Measurements from ENCODE around the gene PIP4K2A.

PIP4K2A gene

DNA sequence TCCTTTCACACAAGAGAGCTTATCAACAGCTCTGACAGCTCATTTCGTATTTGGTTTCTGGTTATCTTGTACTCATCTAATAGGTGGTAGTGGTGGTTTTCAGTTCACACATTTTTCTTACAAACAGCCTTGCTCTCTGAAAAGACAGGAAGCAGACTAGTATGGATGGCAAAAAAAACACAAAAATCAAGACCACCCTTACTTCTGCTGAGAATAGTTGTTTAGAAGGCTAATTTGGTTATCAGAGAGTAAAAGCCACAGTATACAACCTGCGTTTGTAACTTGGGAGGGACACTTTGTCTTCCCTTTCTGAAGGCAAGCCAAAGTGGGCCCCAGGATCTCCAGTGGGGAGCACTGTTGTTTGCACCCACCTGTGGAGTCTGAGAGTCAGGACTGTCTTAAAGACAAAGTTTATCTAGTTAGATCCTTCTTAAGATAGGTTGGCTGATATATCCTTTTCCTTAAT is 68.0 kb downstream of the PIP4K2A start:
- H3K4me1 Mint-ChIP-seq (ENCODE audit: low read depth): peaks cover 67% of the 10 kb centered on the region
- no peak overlapping the region for H3K27ac Mint-ChIP-seq
- H3K27me3 Mint-ChIP-seq: no peaks in the 10 kb centered on the region
- intact Hi-C loops (cut with micrococcal nuclease): no loop called here
- peaks cover 42% of the 10 kb centered on the region for H3K36me3 Mint-ChIP-seq (ENCODE audit: low read depth)
- no peak overlapping the region for H3K4me3 Mint-ChIP-seq
- H3K9me3 Mint-ChIP-seq: no peaks in the 10 kb centered on the region

DNA sequence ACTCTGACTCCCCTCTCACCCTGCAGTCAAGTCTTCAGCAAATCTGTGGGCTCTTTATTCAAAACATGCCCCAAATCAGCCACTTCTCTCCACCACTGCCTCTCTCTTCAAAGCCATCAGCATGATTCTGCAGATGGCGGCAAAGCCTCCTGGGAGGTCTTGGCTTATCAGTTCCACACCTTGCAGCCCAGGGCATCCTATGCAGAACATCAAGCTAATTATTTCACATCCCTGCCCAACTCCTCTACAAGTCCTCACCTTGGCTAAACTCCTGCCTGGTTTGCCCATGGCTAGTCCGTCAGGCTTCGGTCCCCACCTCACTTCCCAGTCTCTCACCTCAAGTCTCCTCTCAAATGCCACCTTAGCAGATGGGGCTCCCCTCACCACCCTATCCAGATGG is 70.2 kb downstream of the PIP4K2A start:
- Mint-ChIP-seq H3K4me3 (no peak overlapping the region), H3K9me3 (no peaks in the 10 kb centered on the region), H3K36me3 (ENCODE audit: low read depth) (peaks cover 28% of the 10 kb centered on the region), H3K27me3 (no peaks in the 10 kb centered on the region), H3K27ac (peak overlapping the region; percentile 1), H3K4me1 (ENCODE audit: low read depth) (peaks cover 48% of the 10 kb centered on the region)
- intact Hi-C loops (cut with micrococcal nuclease): no loop called here

DNA sequence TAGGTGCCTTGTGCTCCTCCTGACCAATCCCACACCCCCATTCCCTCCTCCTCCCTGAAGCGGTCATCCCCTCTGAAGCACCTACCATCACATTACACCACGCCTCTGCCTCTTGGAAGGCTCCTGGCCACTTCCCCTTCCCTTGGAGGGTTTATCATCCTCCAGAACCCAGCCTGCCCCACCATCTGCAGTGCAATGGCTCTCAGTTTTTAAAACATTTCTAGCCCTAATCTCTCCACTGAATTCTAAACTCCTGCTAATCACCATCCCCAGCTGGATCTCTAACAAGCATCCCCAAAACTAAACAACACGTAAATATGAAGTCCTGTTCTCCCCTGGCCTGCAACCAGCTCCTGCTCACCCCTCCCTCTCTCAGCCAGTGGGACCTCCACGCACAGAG is 70.6 kb downstream of the PIP4K2A start:
- peaks cover 48% of the 10 kb centered on the region for H3K4me1 Mint-ChIP-seq (ENCODE audit: low read depth)
- intact Hi-C loops (cut with micrococcal nuclease): no loop called here
- peak overlapping the region; percentile 1 for H3K27ac Mint-ChIP-seq
- H3K36me3 Mint-ChIP-seq (ENCODE audit: low read depth): peaks cover 26% of the 10 kb centered on the region
- no peaks in the 10 kb centered on the region for H3K27me3 Mint-ChIP-seq
- H3K9me3 Mint-ChIP-seq: no peaks in the 10 kb centered on the region
- no peak overlapping the region for H3K4me3 Mint-ChIP-seq

DNA sequence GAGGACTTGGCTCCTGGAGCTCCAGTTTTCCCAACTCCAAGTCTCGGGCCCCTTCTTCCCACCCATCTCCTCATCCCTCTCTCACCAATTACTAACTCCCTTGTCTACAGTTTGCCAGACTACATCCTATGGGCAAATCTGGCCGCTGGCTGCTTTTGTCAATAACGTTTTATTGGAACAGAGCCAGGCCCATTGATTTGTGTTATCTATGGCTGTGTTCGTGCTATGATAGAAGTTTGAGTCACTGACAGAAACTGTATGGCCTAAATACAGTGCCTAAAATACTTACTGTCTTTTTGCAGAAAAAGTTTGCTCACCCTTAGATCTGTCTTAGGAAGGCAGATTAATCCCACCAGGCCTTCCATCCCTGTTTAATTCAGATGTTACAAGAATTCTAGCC is 71.3 kb downstream of the PIP4K2A start:
- H3K36me3 Mint-ChIP-seq (ENCODE audit: low read depth): peaks cover 26% of the 10 kb centered on the region
- no peaks in the 10 kb centered on the region for H3K9me3 Mint-ChIP-seq
- intact Hi-C loops (cut with micrococcal nuclease): no loop called here
- no peak overlapping the region for H3K4me3 Mint-ChIP-seq
- no peak overlapping the region for H3K27ac Mint-ChIP-seq
- H3K4me1 Mint-ChIP-seq (ENCODE audit: low read depth): peaks cover 46% of the 10 kb centered on the region
- no peaks in the 10 kb centered on the region for H3K27me3 Mint-ChIP-seq

DNA sequence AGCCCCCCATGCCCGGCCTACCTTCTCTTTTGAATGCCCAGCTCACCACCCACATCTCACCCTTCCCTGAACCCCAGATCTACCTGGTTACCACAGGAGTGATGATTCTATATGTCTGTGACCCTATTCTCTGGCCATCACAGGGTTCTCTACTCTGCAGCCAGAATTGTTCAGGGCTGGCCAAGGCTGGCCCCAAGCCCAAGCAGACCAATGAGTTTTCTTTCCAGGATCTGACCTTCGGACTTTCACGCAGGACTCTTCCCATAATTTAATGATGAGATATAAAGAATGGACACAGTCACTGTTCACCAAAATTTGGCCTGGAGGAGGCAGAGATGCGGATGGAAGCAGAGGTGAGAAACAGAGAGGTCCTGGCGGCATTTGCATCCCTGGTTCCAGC is 72.6 kb downstream of the PIP4K2A start:
- Mint-ChIP-seq H3K4me1 (ENCODE audit: low read depth) (peaks cover 42% of the 10 kb centered on the region), H3K4me3 (no peak overlapping the region), H3K9me3 (no peaks in the 10 kb centered on the region), H3K36me3 (ENCODE audit: low read depth) (peaks cover 16% of the 10 kb centered on the region), H3K27ac (no peak overlapping the region), H3K27me3 (no peaks in the 10 kb centered on the region)
- intact Hi-C loops (cut with micrococcal nuclease): no loop called here

DNA sequence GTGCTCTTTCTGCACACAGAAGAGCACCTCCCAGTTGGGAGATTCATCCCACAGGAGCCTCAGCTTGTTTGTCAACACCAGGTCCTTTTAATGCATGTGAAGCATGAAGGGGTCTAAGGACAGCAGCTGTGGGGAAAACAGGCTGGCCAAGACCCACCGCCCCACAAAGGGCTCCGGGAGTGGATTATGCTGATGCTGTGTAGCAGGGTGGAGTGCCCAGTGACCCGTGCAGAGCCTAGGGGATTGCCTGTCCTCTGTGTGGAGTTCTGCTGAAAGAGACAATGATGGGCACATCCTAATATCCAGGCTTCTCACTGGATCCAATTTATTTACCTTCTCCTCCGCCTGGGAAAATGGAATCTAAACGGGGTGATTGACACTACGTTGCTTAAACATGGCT is 74.0 kb downstream of the PIP4K2A start:
- Mint-ChIP-seq H3K27ac (no peak overlapping the region), H3K9me3 (no peaks in the 10 kb centered on the region), H3K36me3 (ENCODE audit: low read depth) (peaks cover 27% of the 10 kb centered on the region), H3K27me3 (no peaks in the 10 kb centered on the region), H3K4me1 (ENCODE audit: low read depth) (peaks cover 56% of the 10 kb centered on the region), H3K4me3 (no peak overlapping the region)
- intact Hi-C loops (cut with micrococcal nuclease): no loop called here

DNA sequence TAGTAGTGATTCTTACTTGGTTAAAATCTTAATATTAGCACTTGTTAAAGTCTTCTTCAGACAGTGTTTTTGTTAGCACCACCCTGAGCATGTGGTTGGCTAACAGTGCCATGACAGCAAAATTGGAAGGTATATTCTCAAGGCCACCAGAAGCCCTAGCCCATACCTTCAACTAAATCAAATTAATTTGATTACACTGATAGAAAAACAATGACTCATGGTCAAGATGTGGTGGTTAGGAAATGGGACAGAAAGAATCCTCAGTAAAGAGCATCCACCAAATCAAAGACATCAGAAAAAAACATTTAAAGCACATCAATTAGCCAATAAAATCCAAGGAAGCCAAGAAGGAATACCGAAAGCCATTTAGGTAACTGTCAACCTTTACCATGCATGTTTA is 75.5 kb downstream of the PIP4K2A start:
- intact Hi-C loops (cut with micrococcal nuclease): no loop called here
- H3K36me3 Mint-ChIP-seq (ENCODE audit: low read depth): peaks cover 27% of the 10 kb centered on the region
- H3K27ac Mint-ChIP-seq: no peak overlapping the region
- H3K4me1 Mint-ChIP-seq (ENCODE audit: low read depth): peaks cover 54% of the 10 kb centered on the region
- no peaks in the 10 kb centered on the region for H3K9me3 Mint-ChIP-seq
- no peaks in the 10 kb centered on the region for H3K27me3 Mint-ChIP-seq
- H3K4me3 Mint-ChIP-seq: no peak overlapping the region

DNA sequence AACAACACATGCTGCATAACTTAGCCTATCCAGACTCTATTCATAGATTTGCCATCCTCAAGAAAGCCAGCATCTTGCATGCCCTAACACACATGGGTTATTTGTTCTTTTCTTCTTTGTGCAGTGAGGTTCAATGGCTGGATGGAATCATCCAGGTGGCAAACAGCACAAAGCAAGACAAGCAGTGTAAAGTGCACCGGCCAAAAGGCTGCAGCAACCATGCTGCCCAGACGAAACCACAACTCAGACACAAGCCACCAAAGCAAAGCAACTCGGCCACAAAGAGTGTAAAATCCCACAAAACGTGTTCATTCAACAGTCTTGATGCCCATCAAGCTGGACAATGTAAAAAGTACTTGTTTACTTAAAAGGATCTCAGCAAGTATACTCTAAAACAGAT is 76.9 kb downstream of the PIP4K2A start:
- H3K4me1 Mint-ChIP-seq (ENCODE audit: low read depth): peaks cover 45% of the 10 kb centered on the region
- intact Hi-C loops (cut with micrococcal nuclease): no loop called here
- no peak overlapping the region for H3K27ac Mint-ChIP-seq
- no peak overlapping the region for H3K4me3 Mint-ChIP-seq
- no peaks in the 10 kb centered on the region for H3K9me3 Mint-ChIP-seq
- H3K27me3 Mint-ChIP-seq: no peaks in the 10 kb centered on the region
- peaks cover 33% of the 10 kb centered on the region for H3K36me3 Mint-ChIP-seq (ENCODE audit: low read depth)

DNA sequence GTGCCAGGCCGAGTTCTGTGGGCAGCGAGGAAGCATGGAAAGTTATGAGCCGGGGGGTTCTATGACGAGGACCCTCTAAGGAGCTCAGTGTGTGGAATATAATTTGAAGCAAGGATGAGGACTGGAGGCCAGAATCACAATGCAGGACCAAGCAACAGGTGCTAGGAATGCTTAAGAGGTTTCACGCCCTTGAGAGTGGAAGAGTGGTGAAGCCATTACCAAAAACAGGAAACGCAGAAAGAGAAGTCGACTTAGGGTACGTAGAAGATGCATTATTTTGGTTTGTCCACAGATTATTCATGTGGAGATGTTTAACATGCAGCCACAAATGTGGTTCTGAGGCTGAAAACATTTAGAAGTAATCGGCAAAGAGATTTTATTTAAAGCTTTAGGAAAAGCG is 78.7 kb downstream of the PIP4K2A start:
- intact Hi-C loops (cut with micrococcal nuclease): no loop called here
- H3K36me3 Mint-ChIP-seq (ENCODE audit: low read depth): peaks cover 34% of the 10 kb centered on the region
- peak overlapping the region; percentile 57 for H3K27ac Mint-ChIP-seq
- H3K4me1 Mint-ChIP-seq (ENCODE audit: low read depth): peaks cover 56% of the 10 kb centered on the region
- H3K4me3 Mint-ChIP-seq: no peak overlapping the region
- H3K27me3 Mint-ChIP-seq: no peaks in the 10 kb centered on the region
- H3K9me3 Mint-ChIP-seq: no peaks in the 10 kb centered on the region

DNA sequence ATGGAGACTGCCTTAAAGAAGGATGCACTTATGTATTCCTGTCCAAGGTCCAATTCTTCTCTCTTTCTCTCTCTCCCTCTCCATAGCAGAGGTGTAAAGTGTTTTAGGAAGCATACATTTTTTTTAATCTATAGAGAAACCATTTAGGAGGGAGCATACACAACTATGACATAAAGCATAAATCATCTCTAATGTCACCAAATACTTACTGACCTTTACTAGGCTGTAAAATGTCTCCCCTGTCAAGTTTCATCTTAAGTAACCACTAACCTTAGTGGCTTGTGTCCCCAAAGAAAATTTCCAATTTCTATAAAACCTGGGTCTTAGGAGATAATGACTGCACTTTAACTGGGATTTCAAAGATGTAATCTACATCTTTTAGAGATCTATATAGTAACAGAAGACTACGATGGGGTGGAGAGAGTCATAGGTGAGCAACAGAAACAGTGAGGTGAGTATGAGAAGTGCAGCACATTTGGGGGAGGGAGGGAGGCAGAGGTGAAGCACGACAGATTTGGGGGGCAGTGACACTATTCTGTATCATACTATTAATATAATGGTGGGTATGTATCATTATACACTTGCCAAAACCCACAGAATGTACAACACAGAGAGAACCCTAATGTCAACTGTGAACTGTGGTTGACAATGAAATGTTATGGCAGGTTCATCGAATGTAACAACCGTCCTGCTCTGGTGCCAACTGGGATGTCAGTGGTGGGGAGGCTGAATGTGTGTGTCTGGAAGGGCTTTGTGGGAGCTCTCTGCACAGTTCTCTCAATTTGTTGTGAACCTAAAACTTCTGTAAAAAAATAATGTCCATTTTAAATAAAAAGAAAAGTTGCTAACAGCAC is 79.5 kb downstream of the PIP4K2A start:
- Mint-ChIP-seq H3K9me3 (no peaks in the 10 kb centered on the region), H3K27ac (peak overlapping the region; percentile 57), H3K4me3 (no peak overlapping the region), H3K36me3 (ENCODE audit: low read depth) (peaks cover 34% of the 10 kb centered on the region), H3K4me1 (ENCODE audit: low read depth) (peaks cover 64% of the 10 kb centered on the region), H3K27me3 (no peaks in the 10 kb centered on the region)
- intact Hi-C loops (cut with micrococcal nuclease): no loop called here

DNA sequence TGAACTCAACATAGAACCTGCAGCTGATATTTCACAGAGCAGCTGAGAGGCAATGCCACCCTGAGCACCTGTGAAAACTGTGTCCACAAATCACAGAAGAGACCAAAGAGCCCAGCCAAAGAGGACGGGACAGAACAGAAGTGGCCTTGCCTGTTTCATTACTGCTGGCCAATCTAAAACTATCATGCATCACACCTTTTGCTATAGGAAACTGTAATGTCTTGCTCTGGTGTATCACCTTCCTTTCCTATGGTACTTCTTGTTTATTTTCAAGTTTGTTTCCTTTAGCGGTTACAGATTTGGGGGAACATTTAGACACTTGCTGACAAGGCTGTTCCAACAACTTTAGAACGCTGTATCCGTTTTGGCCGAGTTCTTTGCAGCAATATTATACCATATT is 80.3 kb downstream of the PIP4K2A start:
- Mint-ChIP-seq H3K36me3 (ENCODE audit: low read depth) (peaks cover 34% of the 10 kb centered on the region), H3K9me3 (no peaks in the 10 kb centered on the region), H3K27me3 (no peaks in the 10 kb centered on the region), H3K27ac (no peak overlapping the region), H3K4me3 (no peak overlapping the region), H3K4me1 (ENCODE audit: low read depth) (peaks cover 66% of the 10 kb centered on the region)
- intact Hi-C loops (cut with micrococcal nuclease): no loop called here

DNA sequence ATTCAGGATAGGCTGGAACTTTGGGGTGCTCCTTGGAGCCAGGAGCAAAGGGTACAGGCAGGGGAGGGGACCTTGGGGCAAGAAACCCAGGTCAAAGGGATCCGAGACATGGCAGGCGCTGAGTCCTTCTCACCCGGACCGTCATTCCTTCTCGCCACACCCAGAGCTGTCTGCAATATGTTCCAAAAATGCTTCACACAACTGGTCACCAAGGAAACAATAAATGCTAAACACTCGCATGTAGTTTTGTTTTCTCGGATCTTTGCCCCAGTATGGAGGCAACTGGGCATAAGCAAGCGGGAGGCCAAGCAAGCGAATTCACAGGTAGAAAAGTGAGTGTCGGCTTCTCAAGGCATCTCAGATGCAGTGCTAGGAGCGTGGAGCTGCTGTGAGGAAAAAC is 80.8 kb downstream of the PIP4K2A start:
- intact Hi-C loops (cut with micrococcal nuclease): no loop called here
- no peaks in the 10 kb centered on the region for H3K9me3 Mint-ChIP-seq
- H3K27me3 Mint-ChIP-seq: no peaks in the 10 kb centered on the region
- no peak overlapping the region for H3K27ac Mint-ChIP-seq
- peaks cover 67% of the 10 kb centered on the region for H3K4me1 Mint-ChIP-seq (ENCODE audit: low read depth)
- peaks cover 34% of the 10 kb centered on the region for H3K36me3 Mint-ChIP-seq (ENCODE audit: low read depth)
- H3K4me3 Mint-ChIP-seq: no peak overlapping the region

DNA sequence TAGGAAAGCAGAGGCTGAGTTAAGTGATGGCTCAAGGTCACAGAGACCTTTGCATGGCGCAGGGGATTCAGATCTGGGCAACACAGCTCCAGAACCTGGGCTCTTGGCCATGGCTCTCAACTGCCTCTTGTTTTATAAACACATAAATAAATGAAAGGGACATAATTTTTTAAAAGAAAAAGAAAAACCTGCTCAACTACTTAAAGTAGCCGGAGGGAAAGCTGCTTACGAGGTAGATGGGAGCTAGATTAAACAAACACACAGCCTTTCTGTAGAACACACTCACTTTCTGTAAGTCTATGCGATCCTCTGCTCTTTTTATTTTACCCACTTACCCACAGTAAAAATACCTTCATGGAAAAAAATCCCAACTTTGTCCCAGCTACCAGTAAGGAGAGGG is 81.3 kb downstream of the PIP4K2A start:
- H3K4me3 Mint-ChIP-seq: no peak overlapping the region
- H3K4me1 Mint-ChIP-seq (ENCODE audit: low read depth): peaks cover 68% of the 10 kb centered on the region
- intact Hi-C loops (cut with micrococcal nuclease): no loop called here
- H3K27ac Mint-ChIP-seq: no peak overlapping the region
- peaks cover 34% of the 10 kb centered on the region for H3K36me3 Mint-ChIP-seq (ENCODE audit: low read depth)
- no peaks in the 10 kb centered on the region for H3K27me3 Mint-ChIP-seq
- no peaks in the 10 kb centered on the region for H3K9me3 Mint-ChIP-seq

DNA sequence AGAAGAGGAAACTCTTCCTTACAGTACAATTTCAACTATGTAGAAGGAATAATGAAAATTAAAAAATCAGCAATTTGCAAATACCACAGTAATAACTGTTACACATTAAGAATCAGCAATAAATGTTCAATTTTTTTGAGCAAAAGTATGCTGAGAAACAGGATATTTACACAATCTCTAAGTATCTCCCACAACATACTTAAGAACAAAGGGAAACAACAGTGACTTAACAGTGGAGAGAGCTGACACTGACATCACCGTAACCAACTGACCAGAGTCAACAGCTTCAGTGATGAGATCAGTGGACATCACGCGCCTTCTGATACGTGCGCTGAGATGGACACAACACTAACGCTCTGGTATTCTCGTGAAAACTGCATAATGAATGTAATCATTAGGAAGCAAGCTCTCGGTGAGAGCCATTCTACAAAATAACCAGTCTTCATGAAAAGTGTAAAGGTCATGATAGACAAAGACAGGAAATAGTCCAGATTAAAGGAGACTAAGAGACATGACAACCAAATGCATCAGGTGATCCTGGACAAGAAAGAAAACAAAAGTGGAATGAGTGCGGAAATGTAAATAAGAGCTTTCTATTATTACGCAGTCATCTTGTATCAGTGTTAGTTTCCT is 82.6 kb downstream of the PIP4K2A start:
- Mint-ChIP-seq H3K27ac (peak overlapping the region; percentile 72), H3K4me1 (ENCODE audit: low read depth) (peaks cover 63% of the 10 kb centered on the region), H3K36me3 (ENCODE audit: low read depth) (peaks cover 31% of the 10 kb centered on the region), H3K27me3 (no peaks in the 10 kb centered on the region), H3K4me3 (no peak overlapping the region), H3K9me3 (no peaks in the 10 kb centered on the region)
- intact Hi-C loops (cut with micrococcal nuclease): no loop called here
